Stimulated activated CD8-positive, alpha-beta memory T cell treated with anti-CD3 and anti-CD28 coated beads, Interleukin-4, amount 100 ng/mL, for 1 hour (primary cell): ENCODE results near the gene CALR3.
"Not testable (repeated sequence)": the region's sequence is repeated elsewhere in the genome, so short reads cannot be mapped to it uniquely, and the experiment has no call there.

Source experiments
- DNase-seq, 2 donors: peaks; one replicate each; pipeline ENCODE4 v3.0.0-alpha.2; 2020; ENCODE audit warnings: low read depth in 2 of 2, low spot score in 1 of 2

The CALR3 gene

DNA sequence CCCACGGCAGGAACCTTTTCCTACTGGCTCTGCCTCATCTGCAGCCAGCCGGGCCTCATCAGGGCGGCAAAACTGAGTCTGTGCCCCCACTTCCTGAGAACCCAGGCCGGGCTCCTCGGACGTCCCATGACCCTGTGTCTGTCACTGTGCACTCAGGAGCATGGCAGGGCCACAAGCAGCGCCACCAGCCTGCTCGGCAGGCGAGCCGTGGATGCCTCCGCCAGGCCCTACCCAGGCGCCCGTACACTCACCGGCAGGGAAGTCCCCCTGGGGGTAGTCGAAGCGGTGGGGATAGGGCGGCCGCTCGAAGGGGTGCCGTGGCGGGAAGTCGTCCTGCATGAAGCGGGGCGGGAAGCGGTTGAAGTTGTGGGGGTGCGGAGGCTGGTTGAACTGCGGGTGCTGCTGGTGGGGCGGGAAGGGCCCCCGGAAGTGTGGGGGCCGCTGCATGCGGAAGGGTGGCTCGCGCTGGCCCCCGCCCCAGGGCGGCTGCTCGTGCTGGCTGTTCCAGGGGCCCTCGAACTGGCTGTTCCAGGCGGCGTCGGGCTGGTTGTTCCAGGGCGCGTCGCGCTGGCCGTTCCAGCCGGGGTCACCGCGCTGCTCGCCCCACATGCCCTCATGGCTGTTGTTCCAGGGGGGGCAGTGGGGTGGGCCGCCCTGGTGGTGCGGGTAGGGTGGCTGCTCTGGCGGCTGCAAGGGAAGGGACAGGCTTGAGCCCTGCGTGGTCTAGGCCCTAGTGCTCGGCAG lies 29.2 kb upstream of the CALR3 start:
- DNase-seq: no peak

- DNase-seq: no peak
Measured at GRCh38 chr19:16522559-16523377, 26.8 kb upstream of the CALR3 start.

- no peak for DNase-seq
Measured at GRCh38 chr19:16521715-16522289, 25.8 kb upstream of the CALR3 start.

- no peak for DNase-seq
Measured at GRCh38 chr19:16520986-16521624, 25.1 kb upstream of the CALR3 start.

GRCh38 chr19:16520074-16520973 lies 24.4 kb upstream of the CALR3 start:
- no peak for DNase-seq

- no peak for DNase-seq
Measured at GRCh38 chr19:16519230-16519687, 23.3 kb upstream of the CALR3 start.

- no peak for DNase-seq
Measured at GRCh38 chr19:16518483-16519229, 22.7 kb upstream of the CALR3 start.

GRCh38 chr19:16518061-16518460 lies 22.1 kb upstream of the CALR3 start:
- no peak for DNase-seq

- no peak for DNase-seq
Measured at GRCh38 chr19:16516923-16517610, 21.1 kb upstream of the CALR3 start.

DNA sequence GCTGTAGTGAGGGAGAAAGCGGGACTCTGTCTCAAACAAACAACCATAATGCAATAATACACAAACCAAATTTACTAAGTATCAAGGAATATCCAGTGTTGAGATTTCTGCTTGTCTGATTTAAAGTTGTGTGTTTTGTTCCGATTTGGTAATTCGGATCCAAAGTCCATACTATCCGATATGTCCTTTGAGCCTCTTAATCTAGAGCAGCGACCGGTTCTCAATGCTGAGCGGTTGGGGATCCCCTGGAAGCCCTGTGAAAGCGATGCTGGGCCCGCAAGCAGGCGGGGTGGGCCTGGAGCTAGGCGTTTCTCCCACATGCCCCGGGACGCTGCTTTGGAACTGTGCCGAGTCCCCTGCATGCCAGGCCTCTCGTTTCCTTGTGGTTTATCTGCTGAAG lies 20.4 kb upstream of the CALR3 start:
- no peak for DNase-seq

DNA sequence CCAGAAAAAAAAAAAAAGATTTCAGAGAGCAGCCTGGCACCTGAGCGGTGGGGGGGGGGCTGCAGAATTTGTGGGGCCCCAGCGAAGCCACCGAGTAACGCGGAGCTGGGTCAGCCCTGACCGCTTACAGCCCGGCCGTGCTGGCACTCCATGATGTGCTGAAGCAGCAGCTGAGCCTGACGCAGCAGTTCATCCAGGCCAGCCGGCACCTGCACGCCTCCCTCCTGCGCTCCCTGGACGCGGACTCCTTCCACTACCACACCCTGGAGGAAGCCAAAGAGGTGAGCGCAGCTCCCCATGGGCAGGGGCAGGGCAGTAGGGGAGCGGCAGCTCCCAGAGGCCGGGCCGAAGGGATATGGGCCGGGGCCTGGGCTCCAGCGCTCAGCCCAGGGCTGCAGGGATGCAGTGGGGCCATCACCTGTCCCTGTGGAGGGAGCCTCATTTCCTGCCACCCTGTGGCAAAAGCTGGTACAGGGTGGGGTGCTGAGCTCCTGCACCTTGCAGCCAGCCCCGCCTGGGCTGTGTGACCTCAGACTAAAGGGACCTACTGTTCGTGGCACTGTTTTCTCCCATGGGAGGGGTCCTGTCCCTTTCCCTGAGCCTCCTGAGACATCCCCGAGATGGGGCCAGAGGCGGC lies 18.5 kb upstream of the CALR3 start:
- no peak for DNase-seq

- DNase-seq: not testable (repeated sequence)
Measured at GRCh38 chr19:16512611-16513010, 16.6 kb upstream of the CALR3 start.

GRCh38 chr19:16509141-16510061 lies 13.4 kb upstream of the CALR3 start:
- no peak for DNase-seq

- DNase-seq: no peak
Measured at GRCh38 chr19:16508546-16508945, 12.6 kb upstream of the CALR3 start.

DNA sequence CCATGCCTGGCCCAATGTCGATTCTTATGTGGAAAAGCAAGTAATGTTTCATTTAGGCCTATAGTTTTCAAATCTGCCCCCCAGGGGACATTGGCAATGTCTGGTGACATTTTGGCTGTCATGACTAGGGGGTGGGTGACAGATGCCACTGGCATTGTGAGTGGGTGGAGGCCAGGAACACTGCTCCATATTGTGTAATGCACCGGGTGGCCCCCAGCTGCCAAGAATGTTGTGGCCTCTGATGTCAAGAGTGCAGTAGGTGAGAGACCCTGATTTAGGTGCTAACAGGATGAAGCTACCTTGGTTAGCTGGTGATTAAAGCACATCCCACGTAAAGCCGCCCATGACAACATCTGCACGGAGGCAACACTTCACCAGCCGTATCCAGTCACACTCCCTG lies 11.0 kb upstream of the CALR3 start:
- no peak for DNase-seq

GRCh38 chr19:16506161-16506560 lies 10.2 kb upstream of the CALR3 start:
- not testable (repeated sequence) for DNase-seq

GRCh38 chr19:16504271-16504670 lies 8.3 kb upstream of the CALR3 start:
- no peak for DNase-seq

GRCh38 chr19:16497837-16498236 lies 1.9 kb upstream of the CALR3 start:
- no peak for DNase-seq
